ENCODE measurements around the gene YIF1B. TPM values are rescaled to one million over a fixed set of nuclear protein-coding genes. Genes with fewer than 3 reads are reported as not detected.

YIF1B gene
- total RNA-seq, 1 experiment from 2014 or later: 49.2 TPM

DNA sequence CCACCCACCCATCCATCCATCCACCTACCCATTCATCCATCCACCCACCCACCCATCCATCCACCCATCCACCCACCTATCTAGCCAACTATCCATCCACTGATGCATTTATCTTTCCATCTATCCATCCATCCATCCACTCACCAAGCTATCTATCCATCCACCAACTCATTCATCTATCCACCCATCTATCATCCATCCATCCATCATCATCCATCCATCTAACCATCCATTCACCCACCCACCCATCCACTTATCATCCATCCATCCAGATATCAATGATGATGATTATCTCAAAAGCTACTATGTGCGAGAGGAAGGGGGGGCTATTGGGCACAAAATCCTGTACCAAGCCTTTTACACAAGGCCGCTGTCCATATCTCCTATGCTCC is 5.5 kb downstream of the YIF1B start:
- H3K27ac Mint-ChIP-seq (ENCODE audit: low read depth, unreplicated experiment): no peak overlapping the region
- H3K4me3 Mint-ChIP-seq (ENCODE audit: unreplicated experiment): no peak overlapping the region
- intact Hi-C loops (cut with micrococcal nuclease): no loop called here
- ChIA-PET POLR2A (interaction anchor here (1.1 to 1.4 kb wide), 3 partner anchors 9 to 29 kb away, joined by 3 to 5 read pairs (median 4); partner anchors contain the start of gene KCNK6), CTCF (interaction anchor here (0.6 to 1.7 kb wide), 2 partner anchors 24 to 408 kb away, joined by 3 to 4 read pairs; no protein-coding TSS in a partner anchor)
- H3K27me3 Mint-ChIP-seq (ENCODE audit: insufficient read depth, unreplicated experiment): no peaks in the 10 kb centered on the region
- TF ChIP-seq, protein P1, sequence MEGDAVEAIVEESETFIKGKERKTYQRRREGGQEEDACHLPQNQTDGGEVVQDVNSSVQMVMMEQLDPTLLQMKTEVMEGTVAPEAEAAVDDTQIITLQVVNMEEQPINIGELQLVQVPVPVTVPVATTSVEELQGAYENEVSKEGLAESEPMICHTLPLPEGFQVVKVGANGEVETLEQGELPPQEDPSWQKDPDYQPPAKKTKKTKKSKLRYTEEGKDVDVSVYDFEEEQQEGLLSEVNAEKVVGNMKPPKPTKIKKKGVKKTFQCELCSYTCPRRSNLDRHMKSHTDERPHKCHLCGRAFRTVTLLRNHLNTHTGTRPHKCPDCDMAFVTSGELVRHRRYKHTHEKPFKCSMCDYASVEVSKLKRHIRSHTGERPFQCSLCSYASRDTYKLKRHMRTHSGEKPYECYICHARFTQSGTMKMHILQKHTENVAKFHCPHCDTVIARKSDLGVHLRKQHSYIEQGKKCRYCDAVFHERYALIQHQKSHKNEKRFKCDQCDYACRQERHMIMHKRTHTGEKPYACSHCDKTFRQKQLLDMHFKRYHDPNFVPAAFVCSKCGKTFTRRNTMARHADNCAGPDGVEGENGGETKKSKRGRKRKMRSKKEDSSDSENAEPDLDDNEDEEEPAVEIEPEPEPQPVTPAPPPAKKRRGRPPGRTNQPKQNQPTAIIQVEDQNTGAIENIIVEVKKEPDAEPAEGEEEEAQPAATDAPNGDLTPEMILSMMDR (IDR thresholded peaks at IDR 0.05; ENCODE audit: unreplicated experiment): no peak
- peaks cover 18% of the 10 kb centered on the region for H3K4me1 Mint-ChIP-seq (ENCODE audit: insufficient read depth, unreplicated experiment)
- peaks cover 8% of the 10 kb centered on the region for H3K9me3 Mint-ChIP-seq (ENCODE audit: unreplicated experiment)
- no peak for DNase-seq (ENCODE audit: unreplicated experiment)
- H3K36me3 Mint-ChIP-seq (ENCODE audit: insufficient read depth, unreplicated experiment): peaks cover 25% of the 10 kb centered on the region
- no TSS peak for BruUV-seq (replicated peaks)

GRCh38 chr19:38309615-38310278 is 6.0 kb downstream of the YIF1B start:
- BruUV-seq (replicated peaks): no TSS peak
- no peak for DNase-seq (ENCODE audit: unreplicated experiment)
- TF ChIP-seq, protein P1 (IDR thresholded peaks at IDR 0.05; ENCODE audit: unreplicated experiment): no peak
- CTCF ChIA-PET: interaction anchor here (0.6 kb wide), 1 partner anchor 86 kb away, joined by 3 read pairs; no protein-coding TSS in a partner anchor
- intact Hi-C loops (cut with micrococcal nuclease): no loop called here
- Mint-ChIP-seq H3K4me1 (ENCODE audit: insufficient read depth, unreplicated experiment) (peaks cover 18% of the 10 kb centered on the region), H3K27ac (ENCODE audit: low read depth, unreplicated experiment) (no peak overlapping the region), H3K4me3 (ENCODE audit: unreplicated experiment) (no peak overlapping the region), H3K36me3 (ENCODE audit: insufficient read depth, unreplicated experiment) (peaks cover 30% of the 10 kb centered on the region), H3K27me3 (ENCODE audit: insufficient read depth, unreplicated experiment) (no peaks in the 10 kb centered on the region), H3K9me3 (ENCODE audit: unreplicated experiment) (peaks cover 8% of the 10 kb centered on the region)
- POLR2A ChIA-PET: interaction anchor here (0.6 to 1.7 kb wide), 6 partner anchors 9 to 68 kb away, joined by 3 to 5 read pairs (median 3); partner anchors contain the start of genes CATSPERG and KCNK6

GRCh38 chr19:38308926-38309614 is 6.7 kb downstream of the YIF1B start:
- ChIA-PET CTCF (interaction anchor here (0.6 to 1.1 kb wide), 2 partner anchors 63 to 86 kb away, joined by 3 to 4 read pairs; no protein-coding TSS in a partner anchor), POLR2A (interaction anchor here (0.6 to 1.7 kb wide), 5 partner anchors 10 to 68 kb away, joined by 3 to 5 read pairs (median 3); partner anchors contain the start of genes CATSPERG and KCNK6)
- Mint-ChIP-seq H3K36me3 (ENCODE audit: insufficient read depth, unreplicated experiment) (peaks cover 35% of the 10 kb centered on the region), H3K4me3 (ENCODE audit: unreplicated experiment) (no peak overlapping the region), H3K9me3 (ENCODE audit: unreplicated experiment) (peaks cover 8% of the 10 kb centered on the region), H3K27me3 (ENCODE audit: insufficient read depth, unreplicated experiment) (no peaks in the 10 kb centered on the region), H3K4me1 (ENCODE audit: insufficient read depth, unreplicated experiment) (peaks cover 18% of the 10 kb centered on the region), H3K27ac (ENCODE audit: low read depth, unreplicated experiment) (no peak overlapping the region)
- intact Hi-C loops (cut with micrococcal nuclease): no loop called here
- no peak for DNase-seq (ENCODE audit: unreplicated experiment)
- TF ChIP-seq, protein P1 (IDR thresholded peaks at IDR 0.05; ENCODE audit: unreplicated experiment): no peak
- BruUV-seq (replicated peaks): no TSS peak

Data from MCF 10A (cell line).